ENCODE results near the gene BBX. TPM values are rescaled to one million over a fixed set of nuclear protein-coding genes. Genes with fewer than 3 reads are reported as not detected.

BBX gene
- total and polyA plus RNA-seq, 2 experiments from 2014 or later = 52.4 to 60.8 TPM

DNA sequence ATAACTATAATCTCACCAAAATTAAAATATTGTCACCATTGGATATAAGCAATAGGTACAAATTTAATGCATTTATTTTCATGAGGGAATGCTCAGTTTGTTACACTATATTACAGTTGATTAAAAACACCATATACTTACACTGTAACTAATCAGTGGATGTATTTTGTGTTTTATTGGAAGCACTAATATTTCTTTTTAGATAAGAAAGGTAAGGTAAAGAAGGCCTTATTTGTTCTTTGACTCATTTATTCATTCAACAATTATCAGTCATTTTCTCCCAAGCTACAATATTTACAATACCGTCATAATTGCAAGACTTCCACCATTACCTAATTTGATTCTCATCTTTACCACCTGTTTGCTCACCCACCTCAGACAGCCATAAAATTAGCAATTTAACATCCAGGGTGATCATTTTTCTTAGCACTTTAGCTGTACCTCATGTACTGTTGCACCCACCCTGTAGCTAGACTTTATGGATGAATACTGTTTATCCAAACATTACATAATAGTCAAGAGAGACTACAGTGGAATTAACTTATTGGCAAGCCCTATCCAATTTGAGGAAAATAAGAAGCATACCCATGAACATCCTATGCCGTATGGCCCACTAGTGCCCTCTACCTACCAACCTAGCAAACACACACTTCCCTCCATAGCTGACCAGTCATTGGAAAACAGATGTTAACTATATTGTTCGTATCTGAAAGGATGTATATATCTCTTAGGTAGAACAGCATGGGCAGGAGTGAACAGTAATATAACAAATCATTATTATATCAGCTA, 229.6 kb downstream of the BBX start:
- Histone ChIP-seq H3K4me3 (no peak overlapping the region), H3K4me1 (ENCODE audit: insufficient read depth) (no peaks in the 10 kb centered on the region), H3K9ac (no peak overlapping the region), H4K20me1 (ENCODE audit: insufficient read depth) (no peaks in the 10 kb centered on the region), H3K36me3 (ENCODE audit: low read depth) (no peaks in the 10 kb centered on the region), H3K27ac (no peak overlapping the region), H3K27me3 (replicated peaks; ENCODE audit: insufficient read depth) (no peaks in the 10 kb centered on the region), H3K79me2 (ENCODE audit: insufficient read depth) (no peaks in the 10 kb centered on the region), H3K4me2 (ENCODE audit: unreplicated experiment) (no peak overlapping the region), H3K9me2 (ENCODE audit: insufficient read depth) (no peaks in the 10 kb centered on the region), H2AFZ (no peak overlapping the region), H3K9me3 (ENCODE audit: low read depth) (no peaks in the 10 kb centered on the region), H3F3A (ENCODE audit: insufficient read depth) (no peaks in the 10 kb centered on the region; the same call in 1 of the 2 replicates)
- WGBS, 2 experiments (ENCODE audit: low coverage in 1 of 2, low lambda C conversion rate in 2 of 2, missing lambda C conversion rate in 2 of 2) = 94 to 96% methylated on average over 3 of the region's 3 CpGs
- peak; percentile 39 for DNase-seq
- TF ChIP-seq EZH2phosphoT487 (IDR thresholded peaks at IDR 0.05; ENCODE audit: insufficient read depth, low read depth) (no peak), EZH2 (IDR thresholded peaks at IDR 0.05; ENCODE audit: insufficient read depth, poor library complexity, severe bottlenecking) (no peak)
- in situ Hi-C loops (cut with MboI) = no loop called here

DNA sequence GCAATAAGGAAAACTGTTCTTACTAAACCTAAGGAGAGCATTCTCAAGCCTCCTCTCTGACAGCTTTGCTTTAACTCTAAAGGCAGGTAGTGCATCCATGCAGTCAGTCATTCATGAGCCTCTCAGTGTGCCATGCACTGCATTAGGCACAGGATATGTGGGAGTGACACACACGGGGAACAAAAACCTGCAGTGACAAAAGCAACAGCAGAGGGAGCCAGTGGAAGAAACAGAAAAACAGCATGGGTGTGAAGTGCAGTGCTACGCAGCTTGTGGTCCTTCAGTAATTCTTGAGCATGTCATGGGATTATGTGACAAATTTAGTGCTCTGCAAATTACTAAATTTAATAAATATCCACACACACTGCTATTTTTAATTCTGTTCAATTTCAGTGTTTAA, 230.7 kb downstream of the BBX start:
- Histone ChIP-seq H3K4me3 (no peak overlapping the region), H3K36me3 (ENCODE audit: low read depth) (no peaks in the 10 kb centered on the region), H4K20me1 (ENCODE audit: insufficient read depth) (no peaks in the 10 kb centered on the region), H3K4me1 (ENCODE audit: insufficient read depth) (no peaks in the 10 kb centered on the region), H3K9ac (no peak overlapping the region), H3K9me2 (ENCODE audit: insufficient read depth) (no peaks in the 10 kb centered on the region), H2AFZ (no peak overlapping the region), H3K4me2 (ENCODE audit: unreplicated experiment) (no peak overlapping the region), H3K27ac (no peak overlapping the region), H3K9me3 (ENCODE audit: low read depth) (no peaks in the 10 kb centered on the region), H3F3A (ENCODE audit: insufficient read depth) (no peaks in the 10 kb centered on the region; the same call in 1 of the 2 replicates), H3K27me3 (replicated peaks; ENCODE audit: insufficient read depth) (no peaks in the 10 kb centered on the region), H3K79me2 (ENCODE audit: insufficient read depth) (no peaks in the 10 kb centered on the region)
- WGBS, 2 experiments (ENCODE audit: low coverage in 1 of 2, low lambda C conversion rate in 2 of 2, missing lambda C conversion rate in 2 of 2) = 47 to 52% methylated on average over 2 of the region's 2 CpGs
- TF ChIP-seq EZH2 (IDR thresholded peaks at IDR 0.05; ENCODE audit: insufficient read depth, poor library complexity, severe bottlenecking) (no peak), EZH2phosphoT487 (IDR thresholded peaks at IDR 0.05; ENCODE audit: insufficient read depth, low read depth) (no peak)
- in situ Hi-C loops (cut with MboI) = no loop called here
- DNase-seq = peak; percentile 58

DNA sequence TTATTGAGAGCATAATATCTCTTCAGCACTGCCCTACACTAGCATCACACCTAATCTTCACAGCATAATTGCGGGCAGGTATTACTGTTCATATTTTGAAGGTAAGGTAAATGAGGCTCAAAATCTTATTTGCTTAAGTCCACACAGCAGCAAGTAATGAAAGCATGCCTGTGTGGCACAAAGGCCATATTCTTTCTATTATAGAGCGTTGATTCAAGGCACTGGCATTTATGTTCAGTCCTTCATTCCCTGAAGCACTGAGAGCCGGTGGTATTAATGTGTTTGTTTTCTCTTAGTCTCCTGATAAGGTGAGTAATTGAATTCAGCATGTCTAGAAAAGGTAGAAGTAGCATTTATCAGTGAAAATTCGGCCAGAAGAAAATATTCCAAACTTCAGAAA, 231.2 kb downstream of the BBX start:
- Histone ChIP-seq H3K9me2 (ENCODE audit: insufficient read depth) (no peaks in the 10 kb centered on the region), H3K27me3 (replicated peaks; ENCODE audit: insufficient read depth) (no peaks in the 10 kb centered on the region), H3K4me1 (ENCODE audit: insufficient read depth) (no peaks in the 10 kb centered on the region), H4K20me1 (ENCODE audit: insufficient read depth) (no peaks in the 10 kb centered on the region), H3K4me2 (ENCODE audit: unreplicated experiment) (no peak overlapping the region), H3K27ac (no peak overlapping the region), H3F3A (ENCODE audit: insufficient read depth) (no peaks in the 10 kb centered on the region; the same call in 1 of the 2 replicates), H3K4me3 (no peak overlapping the region), H3K9me3 (ENCODE audit: low read depth) (no peaks in the 10 kb centered on the region), H3K36me3 (ENCODE audit: low read depth) (no peaks in the 10 kb centered on the region), H3K9ac (no peak overlapping the region), H3K79me2 (ENCODE audit: insufficient read depth) (no peaks in the 10 kb centered on the region), H2AFZ (no peak overlapping the region)
- no peak for DNase-seq
- 80 to 84% methylated on average over 4 of the region's 4 CpGs for WGBS, 2 experiments (ENCODE audit: low coverage in 1 of 2, low lambda C conversion rate in 2 of 2, missing lambda C conversion rate in 2 of 2)
- TF ChIP-seq EZH2phosphoT487 (IDR thresholded peaks at IDR 0.05; ENCODE audit: insufficient read depth, low read depth) = no peak
- TF ChIP-seq EZH2 (IDR thresholded peaks at IDR 0.05; ENCODE audit: insufficient read depth, poor library complexity, severe bottlenecking) = no peak
- in situ Hi-C loops (cut with MboI) = no loop called here

DNA sequence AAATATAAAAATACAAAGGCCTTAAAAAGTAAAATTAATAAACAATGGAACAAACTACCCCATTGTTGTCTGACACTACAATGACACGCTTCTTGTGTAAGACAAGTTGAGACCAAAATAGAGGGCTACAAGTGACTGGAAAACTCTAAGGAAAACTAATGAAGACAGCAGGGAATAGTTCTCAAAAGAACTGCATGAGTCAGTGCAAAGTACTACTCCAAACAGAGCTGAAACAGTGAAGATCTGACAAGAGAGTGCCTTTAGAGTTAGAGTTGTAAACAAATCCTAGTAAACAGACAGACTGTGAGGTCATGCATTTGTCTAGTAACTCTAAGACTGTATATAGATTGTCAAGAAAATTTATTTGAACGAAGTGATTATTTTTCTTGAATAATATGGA, 233.9 kb downstream of the BBX start:
- in situ Hi-C loops (cut with MboI) = no loop called here
- Histone ChIP-seq H2AFZ (no peak overlapping the region), H3K36me3 (ENCODE audit: low read depth) (no peaks in the 10 kb centered on the region), H3K4me3 (no peak overlapping the region), H3K4me1 (ENCODE audit: insufficient read depth) (no peaks in the 10 kb centered on the region), H3K27me3 (replicated peaks; ENCODE audit: insufficient read depth) (no peaks in the 10 kb centered on the region), H3K9ac (no peak overlapping the region), H3K27ac (no peak overlapping the region), H3K9me2 (ENCODE audit: insufficient read depth) (no peaks in the 10 kb centered on the region), H4K20me1 (ENCODE audit: insufficient read depth) (no peaks in the 10 kb centered on the region), H3K9me3 (ENCODE audit: low read depth) (no peaks in the 10 kb centered on the region), H3F3A (ENCODE audit: insufficient read depth) (no peaks in the 10 kb centered on the region; the same call in 1 of the 2 replicates), H3K4me2 (ENCODE audit: unreplicated experiment) (no peak overlapping the region), H3K79me2 (ENCODE audit: insufficient read depth) (no peaks in the 10 kb centered on the region)
- DNase-seq = peak; percentile 3
- no peak for TF ChIP-seq EZH2phosphoT487 (IDR thresholded peaks at IDR 0.05; ENCODE audit: insufficient read depth, low read depth)
- no peak for TF ChIP-seq EZH2 (IDR thresholded peaks at IDR 0.05; ENCODE audit: insufficient read depth, poor library complexity, severe bottlenecking)
- WGBS, 2 experiments (ENCODE audit: low coverage in 1 of 2, low lambda C conversion rate in 2 of 2, missing lambda C conversion rate in 2 of 2) = 79 to 81% methylated on average over 2 of the region's 2 CpGs

Data from GM23248 (cell line).